ENCODE data around the gene NMT1. TPM values are rescaled to one million over a fixed set of nuclear protein-coding genes. Genes with fewer than 3 reads are reported as not detected.
"Not testable (repeated sequence)": the region's sequence is repeated elsewhere in the genome, so short reads cannot be mapped to it uniquely, and the experiment has no call there.

Gene NMT1
- total RNA-seq, 1 donor = 77.6 TPM

DNA sequence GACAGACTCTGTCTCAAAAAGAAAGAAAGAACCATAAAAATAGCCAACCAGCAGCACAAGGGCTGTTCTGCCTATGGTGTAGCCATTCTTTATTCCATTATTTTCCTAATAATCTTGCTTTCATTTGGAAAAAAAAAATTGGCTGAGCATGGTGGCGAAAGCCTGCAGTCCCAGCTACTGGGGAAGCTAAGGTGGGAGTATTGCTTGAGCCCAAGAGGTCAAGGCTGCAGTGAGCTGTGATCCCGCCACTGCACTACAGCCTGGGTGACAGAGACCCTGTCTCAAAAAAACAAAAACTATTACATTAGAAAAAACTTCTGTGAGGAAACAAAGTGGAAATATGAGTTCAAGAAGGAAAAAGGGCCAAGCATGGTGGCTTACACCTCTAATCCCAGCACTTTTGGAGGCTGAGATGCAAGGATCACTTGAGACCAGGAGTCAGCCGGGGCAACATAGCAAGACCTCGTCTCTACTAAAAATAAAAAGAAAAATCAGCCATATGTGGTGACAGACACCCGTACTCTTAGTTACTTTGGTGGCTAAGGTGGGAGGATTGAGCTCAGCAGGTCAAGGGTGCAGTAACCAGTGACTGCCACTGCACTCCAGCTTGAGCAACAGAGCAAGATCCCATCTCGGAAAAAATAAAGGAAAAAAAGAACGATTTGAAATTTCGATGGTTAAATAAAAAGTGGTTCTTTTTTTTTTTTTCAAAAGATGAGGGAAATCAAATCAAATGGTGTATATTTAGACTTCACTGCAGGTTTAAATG, 12.1 kb upstream of the NMT1 start:
- TF ChIP-seq, protein P1, sequence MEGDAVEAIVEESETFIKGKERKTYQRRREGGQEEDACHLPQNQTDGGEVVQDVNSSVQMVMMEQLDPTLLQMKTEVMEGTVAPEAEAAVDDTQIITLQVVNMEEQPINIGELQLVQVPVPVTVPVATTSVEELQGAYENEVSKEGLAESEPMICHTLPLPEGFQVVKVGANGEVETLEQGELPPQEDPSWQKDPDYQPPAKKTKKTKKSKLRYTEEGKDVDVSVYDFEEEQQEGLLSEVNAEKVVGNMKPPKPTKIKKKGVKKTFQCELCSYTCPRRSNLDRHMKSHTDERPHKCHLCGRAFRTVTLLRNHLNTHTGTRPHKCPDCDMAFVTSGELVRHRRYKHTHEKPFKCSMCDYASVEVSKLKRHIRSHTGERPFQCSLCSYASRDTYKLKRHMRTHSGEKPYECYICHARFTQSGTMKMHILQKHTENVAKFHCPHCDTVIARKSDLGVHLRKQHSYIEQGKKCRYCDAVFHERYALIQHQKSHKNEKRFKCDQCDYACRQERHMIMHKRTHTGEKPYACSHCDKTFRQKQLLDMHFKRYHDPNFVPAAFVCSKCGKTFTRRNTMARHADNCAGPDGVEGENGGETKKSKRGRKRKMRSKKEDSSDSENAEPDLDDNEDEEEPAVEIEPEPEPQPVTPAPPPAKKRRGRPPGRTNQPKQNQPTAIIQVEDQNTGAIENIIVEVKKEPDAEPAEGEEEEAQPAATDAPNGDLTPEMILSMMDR (IDR thresholded peaks at IDR 0.05; ENCODE audit: insufficient read depth, low read length) = peak; percentile 53
- no peak for DNase-seq (ENCODE audit: low read depth)
- H3K4me3 ChIP-seq (ENCODE audit: low read depth, low read length) = no peak overlapping the region

DNA sequence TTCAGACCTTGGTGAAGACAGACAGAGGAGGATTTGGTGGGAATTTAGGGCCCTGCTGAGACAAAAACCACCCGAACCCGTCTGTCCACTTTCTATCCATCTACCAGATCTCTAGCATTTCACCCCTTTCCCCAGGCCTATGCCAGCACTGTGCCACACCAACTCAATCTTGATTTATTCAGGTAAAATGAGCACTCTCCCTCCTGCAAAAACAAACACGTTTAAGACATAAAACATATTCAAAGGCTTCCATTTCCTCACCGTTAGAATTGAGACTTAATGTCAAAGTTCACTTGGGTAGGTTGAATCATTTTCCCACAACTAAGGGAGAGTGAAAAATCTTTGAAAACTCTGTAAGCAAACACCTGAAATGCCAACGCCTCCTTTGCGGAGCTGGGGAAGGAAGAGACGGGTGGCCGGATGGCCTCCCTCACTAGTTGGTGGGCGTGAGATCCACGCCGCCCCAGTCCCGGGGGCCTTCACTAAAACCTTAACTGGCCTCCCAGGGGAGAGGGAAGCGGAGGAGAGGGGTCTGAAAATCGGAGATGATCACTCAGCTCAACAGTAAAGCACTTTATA, 10.5 kb upstream of the NMT1 start:
- no peak for DNase-seq (ENCODE audit: low read depth)
- peak overlapping the region; percentile 67 for H3K4me3 ChIP-seq (ENCODE audit: low read depth, low read length)
- TF ChIP-seq, protein P1 (IDR thresholded peaks at IDR 0.05; ENCODE audit: insufficient read depth, low read length) = no peak

DNA sequence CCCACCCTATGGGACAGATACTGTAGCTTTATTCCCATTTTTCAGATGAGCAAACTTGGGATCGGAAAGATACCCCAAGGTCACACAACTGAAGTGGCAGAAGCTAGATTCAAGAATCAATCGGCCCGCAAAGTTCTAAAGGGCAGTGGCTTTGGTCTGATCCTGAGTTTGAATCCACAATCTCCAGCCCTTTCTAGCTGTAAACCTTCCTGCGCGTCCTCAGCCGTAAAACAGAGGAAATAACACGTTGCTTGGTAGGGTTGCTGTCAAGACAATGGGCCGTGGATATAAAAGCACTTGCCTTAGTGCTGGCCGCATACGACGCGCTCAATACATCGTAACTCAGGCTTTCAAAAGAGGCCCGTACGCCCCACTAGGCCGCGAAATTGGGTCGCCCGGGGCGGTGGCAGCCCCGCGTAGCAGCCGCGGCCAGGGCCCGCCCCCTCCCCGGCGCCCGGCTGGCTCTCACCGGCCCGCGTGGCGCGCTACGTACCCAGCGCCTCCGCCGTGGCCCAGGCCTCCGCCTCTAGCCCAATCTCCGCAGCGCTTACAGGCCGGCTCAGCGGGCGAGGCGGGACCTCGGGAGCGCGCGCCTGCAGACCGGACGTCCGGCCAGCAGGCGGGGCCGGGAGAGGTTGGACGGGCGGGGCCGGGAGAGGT, 9.9 kb upstream of the NMT1 start, which contains the start of gene DCAKD:
DCAKD (minus strand) TSS at position 573 of the 660 bp plus-strand sequence. CDS start 16,747 bp downstream, outside the sequence.
- H3K4me3 ChIP-seq (ENCODE audit: low read depth, low read length) = peak within 1 kb of the TSS; percentile 67
- TF ChIP-seq, protein P1 (IDR thresholded peaks at IDR 0.05; ENCODE audit: insufficient read depth, low read length) = no peak
- DNase-seq (ENCODE audit: low read depth) = peak; percentile 92

- H3K4me3 ChIP-seq (ENCODE audit: low read depth, low read length); DNase-seq (ENCODE audit: low read depth): not testable (repeated sequence)
These were observed 9.4 kb upstream of the NMT1 start for GRCh38 chr17:45051720-45052051.

- TF ChIP-seq, protein P1 (IDR thresholded peaks at IDR 0.05; ENCODE audit: insufficient read depth, low read length) = no peak
- H3K4me3 ChIP-seq (ENCODE audit: low read depth, low read length) = peak overlapping the region; percentile 67
- DNase-seq (ENCODE audit: low read depth) = no peak
These were observed 8.9 kb upstream of the NMT1 start for GRCh38 chr17:45052052-45052772.

- H3K4me3 ChIP-seq (ENCODE audit: low read depth, low read length) = peak overlapping the region; percentile 90
- no peak for DNase-seq (ENCODE audit: low read depth)
- TF ChIP-seq, protein P1 (IDR thresholded peaks at IDR 0.05; ENCODE audit: insufficient read depth, low read length) = no peak
These were observed 728 bp upstream of the NMT1 start for GRCh38 chr17:45060382-45060796.
